Fibroblast of upper back skin (primary cell): ENCODE results near the gene NPAT.
"Not testable (repeated sequence)": the region's sequence is repeated elsewhere in the genome, so short reads cannot be mapped to it uniquely, and the experiment has no call there.

Experiments
- DNase-seq: peaks from one replicate; pipeline ENCODE4 v3.0.0-alpha.2; 2013

The NPAT gene

GRCh38 chr11:108218912-108219783 is 3.3 kb downstream of the NPAT start:
- DNase-seq: no peak

GRCh38 chr11:108218455-108218854 is 4.0 kb downstream of the NPAT start:
- DNase-seq: no peak

DNA sequence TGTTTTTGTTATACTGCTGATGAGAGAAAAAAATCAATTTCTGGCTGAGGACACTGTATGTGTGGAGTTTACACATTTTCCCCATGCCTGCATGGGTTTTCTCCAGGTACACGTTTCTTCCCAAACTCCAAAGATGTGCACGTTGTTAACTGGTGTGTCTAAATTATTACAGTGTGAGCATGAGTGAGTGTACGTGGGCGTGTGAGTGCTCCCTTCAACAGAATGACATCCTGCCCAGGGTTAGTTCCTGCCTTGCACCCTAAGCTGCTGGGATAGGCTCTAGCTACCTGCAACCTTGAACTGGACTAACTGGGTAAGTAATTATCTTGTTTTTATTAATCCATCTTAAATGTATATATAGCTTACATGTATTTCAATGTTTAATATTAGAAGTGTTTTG is 5.5 kb downstream of the NPAT start:
- DNase-seq: no peak

DNA sequence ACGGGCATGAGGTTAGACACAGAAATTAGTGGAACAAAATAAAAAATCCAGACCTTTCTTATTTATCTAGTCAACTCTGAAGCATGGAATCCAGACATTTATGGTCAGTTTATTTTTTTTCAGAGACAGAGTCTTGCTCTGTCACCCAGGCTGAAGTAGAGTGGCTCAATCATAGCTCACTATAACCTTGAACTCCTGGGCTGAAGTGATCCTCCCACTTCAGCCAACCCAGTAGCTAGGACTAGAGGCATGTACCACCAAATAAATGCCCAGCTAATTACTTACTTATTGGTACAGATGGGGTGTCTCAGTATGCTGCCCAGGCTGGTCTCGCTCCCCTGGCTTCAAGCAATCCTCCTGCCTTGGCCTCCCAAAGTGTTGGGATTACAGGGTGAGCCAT is 8.7 kb downstream of the NPAT start:
- no peak for DNase-seq

DNA sequence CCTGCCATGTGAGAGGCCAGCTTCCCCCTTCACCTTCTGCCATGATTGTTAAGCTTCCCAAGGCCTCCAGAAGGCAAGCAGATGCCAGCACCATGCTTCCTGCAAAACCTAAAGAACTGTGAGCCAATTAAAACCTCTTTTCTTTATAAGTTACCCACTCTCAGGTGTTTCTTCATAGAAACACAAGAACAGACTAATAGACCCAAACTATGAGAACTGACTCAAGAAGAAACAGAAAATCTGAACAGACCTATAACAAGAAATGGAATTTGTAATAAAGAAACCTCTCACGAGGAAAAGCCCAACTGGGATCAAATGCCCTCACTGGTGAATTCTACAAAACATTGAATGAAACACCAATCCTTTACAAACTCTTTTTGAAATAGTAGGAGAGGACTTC is 12.0 kb downstream of the NPAT start:
- no peak for DNase-seq

- DNase-seq: no peak
These were observed 14.8 kb downstream of the NPAT start for GRCh38 chr11:108207683-108208060.

DNA sequence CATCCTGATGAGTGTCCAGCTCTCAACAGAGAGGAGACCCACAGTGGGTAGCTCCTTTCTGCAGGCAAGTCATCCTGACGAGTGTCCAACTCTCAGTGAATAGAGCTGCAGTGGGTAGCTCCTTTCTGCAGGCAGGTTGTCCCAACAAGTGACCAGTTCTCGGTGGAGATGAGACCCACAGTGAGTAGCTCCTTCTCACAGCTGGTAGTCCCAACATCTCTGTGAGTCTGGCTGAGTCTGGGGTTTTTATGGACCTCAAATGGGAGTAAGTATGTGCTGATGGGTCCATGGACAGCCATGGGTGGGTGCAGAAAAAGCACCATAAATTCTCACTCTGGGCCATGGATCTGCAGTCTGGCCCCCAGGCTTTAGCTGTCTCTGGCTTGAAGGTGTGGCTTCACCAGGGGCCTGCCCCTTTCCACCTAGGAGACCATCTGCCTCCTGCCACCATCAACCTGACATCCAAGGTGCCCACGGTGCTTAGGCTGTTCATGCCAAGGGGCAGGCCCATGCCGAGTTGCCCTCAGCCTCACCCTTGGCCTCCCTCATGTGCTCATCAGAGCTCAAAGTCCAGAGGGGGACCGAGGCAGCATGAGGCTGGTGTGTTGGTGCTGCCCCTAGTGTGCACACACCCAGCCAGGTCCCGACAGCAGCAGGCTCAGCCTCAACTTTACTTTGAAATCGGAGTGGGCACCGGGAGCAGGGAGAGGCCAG is 15.3 kb downstream of the NPAT start:
- DNase-seq: no peak

- DNase-seq: no peak
These were observed 16.3 kb downstream of the NPAT start for GRCh38 chr11:108206171-108206570.

GRCh38 chr11:108204929-108205499 is 17.4 kb downstream of the NPAT start:
- DNase-seq: no peak

DNA sequence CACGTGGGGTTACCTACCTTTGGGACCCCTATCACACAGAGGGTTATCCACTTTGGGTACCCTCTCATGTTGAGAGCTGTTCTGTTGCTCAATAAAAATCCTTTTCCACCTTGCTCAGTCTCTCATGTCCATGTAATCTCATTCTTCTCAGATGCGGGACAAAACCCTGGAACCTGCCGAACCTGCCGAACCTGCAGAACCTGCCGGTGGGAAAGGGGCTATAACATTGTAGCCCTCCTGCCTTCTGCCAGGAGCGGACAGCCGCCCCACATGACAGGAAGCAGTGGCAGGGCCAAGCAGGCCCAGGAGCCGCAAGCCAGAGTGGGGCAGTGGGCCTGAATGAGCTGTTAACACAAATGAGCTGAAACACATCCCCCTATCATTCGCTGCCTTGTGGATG is 18.1 kb downstream of the NPAT start:
- DNase-seq: no peak

DNA sequence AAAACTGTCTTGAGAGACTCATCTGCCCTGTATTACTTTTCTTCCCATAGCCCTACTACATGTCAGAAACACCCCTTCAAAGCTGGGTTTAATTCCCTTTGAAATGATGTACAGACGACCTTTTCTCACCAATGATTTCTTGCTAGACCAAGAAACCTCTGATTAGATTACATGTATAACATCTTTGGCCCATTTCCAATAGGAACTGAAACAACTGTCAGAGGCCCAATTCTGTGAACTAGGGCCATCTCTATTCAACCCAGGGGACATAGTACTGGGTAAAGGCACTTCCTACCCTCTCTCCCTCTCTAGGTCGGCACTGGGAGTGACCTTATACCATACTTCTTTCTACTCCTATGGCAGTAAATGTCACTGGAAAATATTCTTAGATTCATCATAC is 19.4 kb downstream of the NPAT start:
- DNase-seq: no peak

GRCh38 chr11:108199446-108200321 is 22.8 kb downstream of the NPAT start:
- peak; percentile 39 for DNase-seq

- DNase-seq: no peak
These were observed 23.6 kb downstream of the NPAT start for GRCh38 chr11:108198833-108199232.

DNA sequence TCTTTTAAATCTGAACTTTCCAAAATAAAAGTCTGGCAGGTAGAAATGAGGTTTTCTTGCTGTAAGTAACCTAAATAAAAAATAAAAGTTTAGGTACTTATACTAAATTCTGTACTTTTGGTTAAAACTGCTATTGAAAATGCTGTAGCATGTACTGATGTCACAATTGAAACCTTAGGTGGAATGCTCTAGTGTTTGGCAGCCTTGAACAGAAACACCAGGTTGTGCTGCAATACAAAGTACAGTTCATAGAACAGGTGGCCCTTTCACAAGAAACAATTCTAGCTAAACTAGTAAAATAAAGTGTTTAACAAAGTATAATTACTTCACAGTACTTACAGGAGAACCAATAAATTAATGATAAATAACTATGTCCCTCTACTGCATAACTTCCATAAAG is 25.1 kb downstream of the NPAT start:
- no peak for DNase-seq

DNA sequence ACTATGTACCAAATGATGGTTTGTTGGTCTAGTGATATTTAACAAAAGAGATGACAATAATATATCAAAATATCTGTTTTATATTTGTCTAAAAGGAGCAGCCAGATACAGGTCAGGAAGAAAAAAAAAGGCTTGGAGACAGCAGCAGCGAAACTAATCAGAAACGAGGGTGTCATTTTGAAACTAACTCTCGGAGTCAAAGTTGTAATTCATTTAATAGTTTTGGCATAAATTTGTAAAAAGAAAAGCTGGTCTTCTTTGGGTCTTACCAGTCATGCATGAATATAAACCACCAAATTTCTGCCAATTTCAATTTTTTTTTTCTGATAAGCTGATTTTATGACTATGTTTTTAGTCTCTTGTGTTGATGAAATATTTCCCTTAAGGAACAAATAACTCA is 25.5 kb downstream of the NPAT start:
- no peak for DNase-seq

- DNase-seq: no peak
These were observed 28.7 kb downstream of the NPAT start for GRCh38 chr11:108193725-108194124.

DNA sequence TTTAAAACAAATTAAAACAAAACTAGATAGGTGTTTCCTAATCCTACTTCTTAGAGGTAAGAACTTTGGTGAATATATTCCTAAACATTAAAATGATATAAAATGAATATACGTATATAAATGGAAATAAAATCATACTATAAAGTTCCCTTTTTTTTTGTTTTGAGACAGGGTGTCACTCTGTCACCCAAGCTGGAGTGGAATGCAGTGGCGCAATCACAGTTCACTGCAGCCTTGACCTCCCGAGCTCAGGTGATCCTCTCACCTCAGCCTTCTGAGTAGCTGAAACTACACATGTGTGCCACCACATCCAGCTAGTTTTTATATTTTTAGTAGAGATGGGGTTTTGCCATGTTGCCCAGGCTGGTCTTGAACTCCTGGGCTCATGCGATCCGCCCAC is 44.9 kb downstream of the NPAT start:
- DNase-seq: no peak

DNA sequence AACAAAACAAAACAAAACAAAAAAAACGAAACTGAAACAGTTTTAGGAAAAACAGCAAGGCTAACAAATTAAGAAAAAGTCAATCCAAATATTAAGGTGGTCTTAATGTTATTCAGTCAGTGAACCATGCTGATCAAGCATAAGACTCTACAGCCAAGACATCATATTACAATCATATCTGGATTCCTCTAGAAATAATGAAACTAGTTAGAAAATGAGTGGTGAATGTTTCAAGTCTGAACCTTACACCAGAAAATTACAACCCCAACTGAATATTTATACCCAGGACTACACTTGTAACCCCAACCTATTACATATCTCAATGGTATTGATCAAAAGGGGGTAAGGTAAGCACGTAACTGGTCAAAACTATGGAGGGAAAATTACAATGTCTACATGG is 52.3 kb downstream of the NPAT start:
- DNase-seq: no peak

DNA sequence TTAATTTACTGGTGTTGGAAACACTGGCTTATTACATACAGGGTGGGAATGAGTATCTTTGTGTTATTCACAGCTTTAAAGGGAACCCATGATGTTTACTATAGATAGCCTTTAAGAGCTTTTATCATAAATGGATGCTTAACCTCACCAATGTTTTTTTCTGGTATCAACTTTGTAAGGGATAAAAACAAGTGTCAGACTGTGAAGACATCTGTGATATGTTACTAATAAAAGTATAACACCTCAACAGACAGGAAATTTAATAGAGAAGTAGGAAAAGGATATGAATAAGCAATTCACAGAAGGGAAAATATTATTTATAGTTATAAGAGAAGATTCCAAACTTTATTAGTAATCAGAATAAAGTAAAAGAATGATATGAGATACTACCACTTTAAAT is 54.8 kb downstream of the NPAT start:
- DNase-seq: no peak

DNA sequence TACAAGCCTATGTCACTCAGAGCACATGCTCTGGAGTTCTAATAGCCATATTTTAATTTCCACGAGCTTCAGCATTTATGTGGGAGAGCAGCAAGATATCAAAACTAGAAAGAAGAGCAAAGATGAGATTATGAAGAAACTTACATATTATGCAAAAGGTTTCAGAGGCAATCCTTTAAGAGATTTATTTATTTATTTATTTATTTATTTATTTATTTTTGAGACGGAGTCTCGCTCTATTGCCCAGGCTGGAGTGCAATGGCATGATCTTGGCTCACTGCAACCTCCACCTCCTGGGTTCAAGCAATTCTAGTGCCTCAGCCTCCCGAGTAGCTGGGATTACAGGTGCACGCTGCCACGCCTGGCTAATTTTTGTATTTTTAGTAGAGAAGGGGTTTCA is 59.6 kb downstream of the NPAT start:
- not testable (repeated sequence) for DNase-seq

GRCh38 chr11:108160970-108161566 is 61.4 kb downstream of the NPAT start:
- no peak for DNase-seq

DNA sequence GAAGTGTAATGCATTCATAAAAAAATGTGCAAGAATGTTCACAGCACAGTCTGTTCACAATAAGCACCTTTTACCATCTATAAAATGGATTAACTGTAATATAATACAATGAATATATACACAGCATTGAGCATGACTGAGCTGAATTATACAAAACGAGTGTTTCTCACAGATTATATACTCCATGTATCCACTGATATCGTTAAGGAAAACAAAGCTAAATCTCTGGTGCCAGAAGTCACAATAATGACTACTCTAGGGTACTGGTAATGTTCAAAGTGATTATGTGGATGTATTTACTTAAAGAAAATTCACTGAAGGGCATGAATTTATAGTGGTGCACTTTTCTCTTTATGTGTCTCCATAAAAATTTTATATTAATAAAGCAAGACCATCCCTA is 67.8 kb downstream of the NPAT start:
- no peak for DNase-seq

- no peak for DNase-seq
These were observed 73.9 kb downstream of the NPAT start for GRCh38 chr11:108148556-108148955.
